Stimulated activated naive CD4-positive, alpha-beta T cell (primary cell): Measurements from ENCODE around the gene MAST4.

Experiments
- DNase-seq, 6 experiments: peaks; one replicate each; lab custom pipeline; 2025; lab: John Stamatoyannopoulos, UW

The MAST4 gene

DNA sequence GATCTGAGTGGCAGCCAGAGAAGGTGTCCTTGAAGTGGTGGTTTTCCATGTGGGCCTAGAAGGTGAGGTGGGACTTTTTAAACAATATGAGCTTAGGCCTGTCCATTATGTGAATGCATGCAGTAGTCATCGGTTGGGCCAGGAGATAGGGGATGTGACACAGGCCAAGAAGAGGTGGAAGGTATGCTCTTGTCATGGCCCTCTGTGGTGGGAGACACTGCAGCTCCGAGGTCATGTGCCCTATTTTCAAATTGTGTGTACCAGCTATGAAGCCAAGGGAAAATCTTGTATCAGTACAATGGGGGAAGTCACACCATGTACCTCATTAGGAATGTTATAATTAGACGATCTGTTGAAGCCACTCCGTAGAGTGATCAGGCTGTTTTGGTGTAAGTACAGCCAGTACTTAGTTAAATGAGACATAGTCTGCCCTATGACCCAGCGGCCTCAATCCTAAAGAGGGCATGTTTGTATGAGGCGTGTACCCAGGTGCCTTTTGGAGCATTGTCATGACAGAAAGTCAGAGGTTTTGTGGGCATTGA, 280.1 kb downstream of the MAST4 start:
- DNase-seq, result no peak

- DNase-seq, result no peak
Observed at GRCh38 chr5:66877843-66878242, 281.6 kb downstream of the MAST4 start.

GRCh38 chr5:66880401-66880800, 284.2 kb downstream of the MAST4 start:
- DNase-seq, result no peak

DNA sequence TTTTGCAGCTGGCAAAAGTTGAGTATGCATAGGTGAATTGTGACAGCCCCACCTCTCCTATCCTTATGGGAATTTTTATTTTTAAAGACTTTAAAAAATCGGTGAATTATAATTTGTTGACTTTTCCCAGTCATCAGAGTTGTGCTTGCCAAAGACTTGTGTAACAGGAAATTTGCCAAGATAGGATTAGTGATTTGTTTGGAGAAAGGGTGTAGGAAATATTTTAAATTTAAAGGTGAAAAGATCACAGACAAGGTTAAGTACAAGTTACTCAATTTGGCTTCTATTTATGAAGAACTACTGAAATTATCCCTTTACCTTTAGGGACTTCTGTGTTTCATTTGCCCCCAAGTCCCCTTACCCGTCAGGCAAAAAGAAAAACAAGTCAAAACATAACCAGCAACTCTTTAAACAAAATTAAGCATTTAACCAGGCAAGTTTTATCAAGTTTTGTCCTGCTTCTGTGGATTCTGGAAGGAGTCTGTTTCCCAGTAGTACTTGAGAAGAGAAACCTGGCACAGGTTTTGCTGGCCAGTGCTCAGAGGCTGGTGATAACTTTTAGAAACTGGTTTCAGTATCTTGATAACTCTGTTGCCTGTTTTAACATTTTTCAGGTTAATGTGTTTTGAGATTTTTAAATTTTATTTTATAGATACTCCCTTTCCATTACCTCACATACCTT, 285.4 kb downstream of the MAST4 start:
- DNase-seq, result no peak

GRCh38 chr5:66882606-66883227, 286.5 kb downstream of the MAST4 start:
- DNase-seq, result no peak

DNA sequence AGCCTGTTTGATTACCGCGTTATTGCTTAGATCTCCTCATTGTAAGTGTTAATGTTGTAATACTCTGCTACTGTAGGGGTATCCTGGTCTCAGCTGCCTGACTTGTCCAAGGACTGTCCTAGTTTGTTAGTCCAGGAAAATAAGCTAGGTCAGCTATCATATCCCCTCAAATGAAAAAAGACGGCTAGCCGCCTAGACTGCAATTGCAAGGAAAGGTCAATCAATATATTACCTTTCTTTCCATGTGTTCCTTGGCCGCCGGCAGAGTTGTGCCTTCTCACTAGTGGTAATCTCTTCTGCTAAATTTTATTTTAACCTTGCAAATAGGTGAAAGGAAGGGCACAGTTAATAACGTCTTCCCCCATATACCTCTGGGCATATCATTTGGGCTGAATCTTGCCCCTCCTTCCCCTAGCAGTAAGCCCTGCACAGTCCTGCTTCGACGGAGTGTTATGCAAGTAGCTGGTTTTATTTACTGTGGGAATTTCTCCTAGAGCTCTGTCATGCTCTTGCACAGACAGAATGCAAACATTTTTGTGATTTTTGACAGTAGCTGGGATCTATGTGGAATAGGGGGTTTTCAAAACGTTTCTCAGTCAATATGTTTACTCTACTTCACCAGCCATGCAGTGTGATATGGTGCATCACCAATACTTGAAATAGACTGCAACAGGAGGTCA, 288.5 kb downstream of the MAST4 start:
- no peak for DNase-seq

DNA sequence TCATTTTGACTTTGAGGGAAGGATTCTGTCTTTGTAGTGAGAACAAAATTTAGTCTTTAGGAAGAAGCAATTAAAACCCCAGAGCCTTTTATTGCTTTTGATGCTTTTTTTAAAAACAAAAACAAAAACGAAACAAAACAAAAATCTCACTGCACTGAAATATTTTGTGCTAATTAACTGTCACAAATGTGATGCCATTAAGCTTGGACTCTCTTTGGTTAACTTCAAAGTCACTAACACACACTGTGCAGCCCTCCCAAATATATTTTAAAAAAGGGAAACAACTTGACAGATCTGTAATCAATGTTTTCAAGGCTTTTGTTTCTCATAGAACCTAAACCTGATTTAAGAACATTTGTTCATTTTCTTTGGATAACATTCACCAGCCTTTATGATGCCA, 290.7 kb downstream of the MAST4 start:
- DNase-seq, result no peak

- no peak for DNase-seq
Observed at GRCh38 chr5:66888613-66889012, 292.4 kb downstream of the MAST4 start.

DNA sequence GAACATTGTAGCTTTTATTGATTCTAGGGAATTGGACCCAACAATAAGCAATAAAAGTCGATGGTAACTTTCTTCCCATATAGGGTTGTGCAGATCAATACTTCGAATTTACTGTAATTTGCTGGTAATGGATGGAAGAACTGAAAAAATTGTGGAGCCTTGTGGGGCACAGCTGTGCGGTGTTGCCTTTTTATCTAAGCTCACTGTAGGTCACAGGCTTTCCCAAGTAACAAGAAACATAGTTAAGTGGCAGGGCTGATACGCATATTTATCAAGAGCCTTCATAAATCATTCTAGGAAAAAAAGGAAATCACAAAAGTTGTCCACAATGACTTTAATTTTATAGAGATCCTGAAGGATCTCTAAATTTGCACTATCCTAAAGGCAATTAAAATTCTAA, 292.9 kb downstream of the MAST4 start:
- DNase-seq, result no peak

DNA sequence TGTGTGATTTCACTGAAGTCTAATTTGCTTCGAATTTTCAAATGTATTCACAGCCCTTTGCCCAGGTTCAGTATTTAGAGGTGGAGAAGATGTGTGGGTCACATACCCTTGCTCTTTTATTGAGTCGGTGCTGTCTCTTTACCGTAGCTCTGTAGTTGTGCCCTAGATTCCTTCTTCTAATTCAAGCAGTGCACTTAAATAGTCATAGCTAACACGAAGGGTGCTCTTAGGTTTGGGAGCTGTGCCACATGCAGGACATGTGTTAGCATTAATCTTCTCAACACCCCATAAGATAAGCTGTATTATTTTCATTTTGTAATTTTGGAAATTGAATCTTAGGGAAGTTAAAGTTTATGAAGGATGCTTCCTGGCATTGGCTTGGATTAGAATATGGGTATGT, 293.3 kb downstream of the MAST4 start:
- no peak for DNase-seq

GRCh38 chr5:66891184-66891925, 295.2 kb downstream of the MAST4 start:
- DNase-seq, result no peak

DNA sequence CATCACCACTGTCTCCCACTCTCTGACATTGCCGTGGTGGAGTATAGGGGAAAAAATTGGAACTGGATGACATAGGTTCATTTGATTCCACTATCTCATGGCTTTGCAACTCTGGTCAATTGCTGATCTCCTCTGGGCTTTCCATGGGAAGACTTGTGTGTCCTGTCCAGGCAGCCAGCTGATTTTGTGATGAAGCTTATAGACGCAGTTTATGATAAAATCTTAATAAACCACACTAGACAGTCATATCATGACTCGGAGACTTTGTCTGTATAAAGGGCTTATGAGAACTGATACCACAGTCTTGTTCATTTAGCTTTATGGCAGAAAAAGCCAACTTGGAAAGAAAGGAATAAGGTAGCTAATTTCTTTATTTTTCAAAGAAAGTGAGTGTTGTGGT, 296.5 kb downstream of the MAST4 start:
- no peak for DNase-seq

DNA sequence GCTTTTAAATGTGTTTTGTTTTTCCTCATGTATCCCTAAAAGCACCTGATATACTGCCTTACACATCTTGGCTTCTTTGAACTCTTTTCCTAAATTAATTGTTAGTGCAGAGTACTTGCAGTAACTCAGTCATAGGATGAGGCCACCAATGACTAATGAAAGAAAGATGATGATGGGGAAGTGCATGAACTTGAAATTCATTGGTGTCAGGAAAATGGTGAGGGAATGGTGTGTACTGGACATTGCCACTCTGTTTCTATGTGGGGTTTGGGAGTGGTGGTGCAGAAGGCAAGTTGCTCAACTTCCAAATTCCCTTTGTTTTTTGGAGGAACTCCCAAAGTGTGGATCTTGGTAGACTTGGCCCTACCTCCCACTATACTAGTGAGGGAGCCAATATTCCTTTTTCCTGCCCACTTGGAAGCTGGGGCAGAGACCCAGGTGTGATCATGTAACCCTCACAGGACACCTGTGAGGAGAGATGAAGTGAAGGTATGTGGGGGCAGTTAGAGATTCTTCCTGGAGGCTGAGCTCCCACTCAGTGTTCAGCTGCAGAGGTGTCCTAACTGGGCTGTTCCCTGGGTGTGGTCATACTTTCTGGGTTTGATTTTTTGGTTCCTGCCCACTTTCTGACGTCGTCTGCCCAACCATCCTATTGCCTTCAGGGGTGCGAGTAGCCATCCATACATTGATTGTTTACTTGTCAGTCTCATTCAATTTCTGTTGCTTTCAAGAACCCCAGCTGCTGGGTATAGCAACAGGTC, 298.5 kb downstream of the MAST4 start:
- no peak for DNase-seq

DNA sequence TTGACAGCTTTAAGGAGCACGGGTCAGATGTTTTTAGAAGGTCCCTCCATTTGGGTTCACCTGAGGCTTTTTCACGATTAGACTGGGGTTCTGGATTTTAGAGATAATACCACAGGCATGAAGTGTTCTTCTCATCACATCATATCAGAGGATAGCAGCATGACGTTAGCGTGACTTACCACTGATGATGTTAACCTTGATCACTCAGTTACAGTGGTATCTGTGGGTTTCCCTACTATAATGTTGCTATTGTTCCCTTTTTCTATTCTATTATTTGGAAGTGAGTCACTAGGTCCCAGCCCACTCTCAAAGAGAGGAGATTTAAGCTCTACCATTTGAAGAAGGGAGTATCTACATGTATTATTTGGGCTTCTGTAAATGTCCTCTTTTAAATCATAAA, 300.0 kb downstream of the MAST4 start:
- no peak for DNase-seq

DNA sequence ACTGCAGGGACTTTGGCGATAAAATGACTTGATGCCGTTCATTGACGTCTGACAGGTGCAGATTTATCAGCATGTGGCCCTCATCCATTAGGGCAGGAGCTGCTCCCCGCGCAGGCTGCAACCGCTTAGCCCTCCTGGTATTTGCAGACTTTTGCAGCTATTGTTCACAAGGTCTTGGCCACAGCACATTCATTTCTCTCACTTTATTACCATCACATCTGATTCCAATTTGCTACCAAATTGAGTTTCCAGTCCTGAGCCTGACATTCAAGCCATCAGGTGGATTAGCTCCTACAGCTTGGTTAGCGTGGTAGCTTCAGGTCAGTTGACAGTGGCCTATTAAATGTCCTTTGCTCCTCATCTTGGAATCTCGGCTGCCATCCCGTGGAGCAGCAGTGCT, 301.2 kb downstream of the MAST4 start:
- no peak for DNase-seq

GRCh38 chr5:66898241-66898995, 302.2 kb downstream of the MAST4 start:
- no peak for DNase-seq

DNA sequence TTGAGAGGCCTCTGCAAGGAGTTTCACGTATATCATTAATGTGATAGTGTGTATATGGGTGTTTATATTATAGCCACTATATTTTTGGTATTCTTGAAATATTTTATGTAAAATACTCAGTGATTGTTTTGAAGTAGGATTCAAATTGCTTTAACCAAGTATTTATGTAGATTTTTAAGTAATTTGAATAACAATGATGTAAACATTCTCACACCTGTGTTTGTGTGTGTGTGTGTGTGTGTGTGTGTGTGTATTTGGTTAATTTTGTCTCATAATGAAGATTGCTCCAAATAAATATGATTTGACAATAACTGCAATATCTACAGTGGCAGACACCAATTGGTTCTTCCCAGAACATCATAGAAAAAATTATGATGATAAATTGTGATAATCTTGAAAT, 307.0 kb downstream of the MAST4 start:
- DNase-seq, result no peak

DNA sequence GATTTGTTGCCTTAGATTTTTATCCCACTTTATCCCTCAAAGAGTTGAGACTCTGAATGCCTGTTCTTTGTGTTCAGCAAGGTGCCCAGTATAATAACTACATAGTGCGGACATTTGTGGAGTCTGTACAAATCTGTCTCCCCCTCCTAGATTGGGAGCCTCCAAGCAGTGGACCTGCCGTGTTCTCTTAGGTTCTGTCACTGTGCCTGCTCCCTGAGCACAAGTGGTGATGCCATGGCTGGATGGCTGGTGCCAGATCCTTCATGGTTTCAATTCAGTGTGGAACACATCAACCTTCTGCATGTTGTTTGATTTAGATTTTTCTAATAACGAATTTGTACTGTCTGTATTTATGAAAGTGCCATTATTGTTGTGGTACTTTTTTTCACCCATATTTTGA, 307.5 kb downstream of the MAST4 start:
- no peak for DNase-seq

DNA sequence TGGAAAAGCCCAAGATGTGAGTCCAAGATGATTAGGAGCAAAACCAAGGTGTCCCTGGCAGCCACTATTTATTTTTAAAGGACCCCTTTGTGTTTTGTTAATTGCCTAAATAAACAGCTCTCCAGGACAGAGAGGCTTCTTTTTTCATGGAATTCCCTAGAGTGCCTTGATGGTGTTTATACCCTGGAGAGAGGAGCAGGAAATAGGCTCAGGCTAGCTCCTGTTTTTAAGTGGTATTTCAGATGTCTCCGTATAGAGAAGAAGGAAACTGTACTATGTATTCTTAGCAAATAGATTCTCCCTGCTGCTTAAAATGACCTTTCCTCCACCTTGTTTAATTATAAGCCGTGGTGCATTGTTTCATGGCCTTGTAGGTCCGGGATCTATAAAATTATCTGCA, 308.0 kb downstream of the MAST4 start:
- no peak for DNase-seq

DNA sequence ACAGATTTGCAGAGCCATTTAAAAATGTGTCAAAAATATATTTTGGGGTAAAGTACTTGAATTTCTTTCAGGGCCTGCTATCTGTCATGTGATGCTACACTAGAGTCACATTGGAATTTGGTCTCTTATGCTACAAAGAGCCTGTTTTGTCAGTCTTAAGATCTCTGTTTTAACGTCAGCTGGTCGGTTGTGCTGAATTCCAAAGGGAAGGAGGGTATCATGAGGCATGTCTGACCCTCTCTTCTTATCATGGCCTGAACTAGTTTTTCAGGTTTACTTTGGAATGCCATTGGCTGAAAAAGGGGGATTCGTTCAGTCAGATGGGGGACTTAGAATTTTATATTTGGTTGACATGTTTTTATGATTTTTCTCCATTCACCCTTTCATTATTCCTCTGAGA, 309.8 kb downstream of the MAST4 start:
- no peak for DNase-seq

- DNase-seq, result no peak
Observed at GRCh38 chr5:66908230-66908629, 312.0 kb downstream of the MAST4 start.
